ENCODE measurements around the gene IFITM5.

Gene IFITM5

DNA sequence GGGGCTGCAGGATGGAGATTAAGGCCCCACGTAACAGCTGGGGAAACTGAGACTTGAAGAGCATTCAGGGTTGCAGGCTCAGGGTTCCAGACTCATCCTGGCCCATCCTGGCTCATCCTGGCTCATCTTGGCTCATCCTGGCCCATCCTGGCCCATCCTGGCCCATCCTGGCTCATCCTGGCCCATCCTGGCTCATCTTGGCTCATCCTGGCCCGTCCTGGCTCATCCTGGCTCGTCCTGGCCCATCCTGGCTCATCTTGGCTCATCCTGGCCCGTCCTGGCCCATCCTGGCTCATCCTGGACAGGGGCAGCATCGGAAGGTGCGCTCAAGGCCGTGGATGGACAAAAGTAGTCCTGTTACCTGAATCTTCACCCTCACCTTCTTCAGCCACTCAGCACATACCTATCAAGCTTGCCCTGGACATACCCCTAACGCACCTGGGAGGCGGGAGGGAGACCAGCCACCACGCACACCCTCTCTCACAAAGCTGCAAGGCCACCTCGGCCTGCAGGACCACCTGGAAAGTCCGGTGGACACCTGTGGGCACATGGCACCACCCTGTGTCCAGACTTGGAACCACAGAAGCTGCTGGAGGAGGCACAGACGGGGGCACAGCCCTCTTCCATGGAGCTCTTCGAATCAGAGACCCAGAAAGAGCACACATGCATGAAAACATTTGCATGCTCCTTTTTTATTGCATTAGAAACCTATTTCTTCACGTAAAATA lies 41.4 kb downstream of the IFITM5 start:
- DNase-seq = no peak

DNA sequence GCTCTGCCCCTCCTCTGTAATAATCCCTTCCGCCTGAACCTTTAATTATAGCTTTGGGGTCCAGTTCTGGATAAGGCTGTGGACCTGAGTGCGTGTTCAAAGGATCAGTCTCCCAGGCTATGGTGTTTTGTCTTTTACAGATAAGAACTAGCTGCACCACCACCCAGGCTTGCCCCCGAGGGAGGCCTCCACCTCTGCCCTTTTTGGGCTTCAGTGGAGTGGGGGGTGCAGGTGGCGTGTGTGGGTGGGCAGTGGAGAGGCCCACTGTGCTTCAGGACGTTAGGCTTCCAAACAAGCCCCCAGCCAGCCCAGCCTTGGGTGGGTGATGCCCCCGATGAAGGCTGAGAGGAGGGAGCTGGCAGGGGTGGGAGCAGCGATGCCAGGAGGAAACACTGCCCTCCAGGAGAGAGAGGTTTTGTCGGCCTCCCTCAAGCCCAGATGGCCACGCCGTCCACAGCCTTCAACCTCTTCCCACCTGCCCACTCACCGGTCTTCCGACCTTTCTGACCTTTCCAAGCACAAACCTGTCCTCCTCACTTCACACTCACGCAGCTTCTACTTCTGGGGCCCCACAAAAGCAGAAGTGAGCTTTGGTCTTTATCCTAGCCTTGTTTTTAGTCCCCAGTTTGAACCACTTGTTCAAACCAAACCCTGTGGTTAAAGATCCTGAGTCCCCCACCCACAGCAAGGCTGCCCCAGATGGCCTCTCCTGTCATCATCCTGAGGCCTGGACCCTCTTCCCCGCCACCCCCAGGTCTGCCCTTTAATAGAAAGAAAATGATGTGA lies 42.2 kb downstream of the IFITM5 start:
- DNase-seq = no peak

DNA sequence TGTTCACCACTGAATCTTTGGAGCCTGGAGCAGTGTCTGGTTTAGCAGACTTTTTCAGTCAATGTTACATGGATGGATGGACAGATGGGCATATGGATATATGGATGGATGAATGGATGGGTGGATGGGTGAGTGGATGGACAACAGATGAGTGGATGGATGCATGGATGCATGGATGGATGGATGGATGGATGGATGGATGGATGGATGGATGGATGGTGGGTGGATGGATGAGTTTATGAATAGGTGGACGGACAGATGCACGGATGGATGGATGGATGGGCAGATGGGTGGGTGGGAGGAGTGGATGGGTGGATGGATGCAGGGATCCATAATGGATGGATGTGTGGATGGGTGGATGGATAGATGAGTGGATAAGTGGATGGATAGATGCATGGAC lies 43.5 kb downstream of the IFITM5 start:
- no peak for DNase-seq

DNA sequence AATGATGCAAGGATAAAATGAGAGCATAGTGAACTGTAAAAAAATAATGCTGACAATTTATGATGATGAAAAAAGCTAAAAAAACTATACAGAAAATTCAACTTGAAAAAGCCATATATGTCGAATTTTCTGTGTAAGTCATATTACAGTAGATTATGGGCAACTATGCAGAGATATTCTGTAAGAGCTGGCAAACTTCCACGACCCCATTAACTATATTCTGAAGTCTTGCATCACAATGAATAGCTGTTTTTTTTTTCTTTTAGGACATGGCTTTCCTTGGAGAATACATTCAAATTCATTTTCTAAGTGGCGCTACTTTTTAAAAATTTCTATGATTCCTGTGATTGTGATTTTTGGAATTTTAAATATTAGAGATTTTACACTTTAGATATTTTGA lies 44.1 kb downstream of the IFITM5 start:
- no peak for DNase-seq

DNA sequence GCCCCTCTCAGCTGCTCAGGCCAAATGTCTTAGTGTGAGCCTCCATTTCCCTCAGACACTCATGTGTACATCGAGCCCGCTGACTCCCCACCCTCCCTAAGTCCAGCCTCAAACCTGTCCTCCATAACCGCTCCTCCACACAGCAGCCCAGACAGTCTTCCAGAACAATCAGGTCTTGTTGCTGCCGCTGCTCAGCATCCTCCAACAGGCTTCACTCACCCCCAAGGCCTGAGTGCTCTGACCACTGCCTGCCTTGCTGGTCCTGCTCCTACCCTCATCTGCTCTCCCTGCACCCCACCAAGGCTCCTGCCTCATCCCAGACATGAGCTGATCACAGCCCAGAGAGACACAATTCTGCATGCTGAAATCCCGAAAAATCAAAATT lies 45.4 kb downstream of the IFITM5 start:
- DNase-seq = no peak

DNA sequence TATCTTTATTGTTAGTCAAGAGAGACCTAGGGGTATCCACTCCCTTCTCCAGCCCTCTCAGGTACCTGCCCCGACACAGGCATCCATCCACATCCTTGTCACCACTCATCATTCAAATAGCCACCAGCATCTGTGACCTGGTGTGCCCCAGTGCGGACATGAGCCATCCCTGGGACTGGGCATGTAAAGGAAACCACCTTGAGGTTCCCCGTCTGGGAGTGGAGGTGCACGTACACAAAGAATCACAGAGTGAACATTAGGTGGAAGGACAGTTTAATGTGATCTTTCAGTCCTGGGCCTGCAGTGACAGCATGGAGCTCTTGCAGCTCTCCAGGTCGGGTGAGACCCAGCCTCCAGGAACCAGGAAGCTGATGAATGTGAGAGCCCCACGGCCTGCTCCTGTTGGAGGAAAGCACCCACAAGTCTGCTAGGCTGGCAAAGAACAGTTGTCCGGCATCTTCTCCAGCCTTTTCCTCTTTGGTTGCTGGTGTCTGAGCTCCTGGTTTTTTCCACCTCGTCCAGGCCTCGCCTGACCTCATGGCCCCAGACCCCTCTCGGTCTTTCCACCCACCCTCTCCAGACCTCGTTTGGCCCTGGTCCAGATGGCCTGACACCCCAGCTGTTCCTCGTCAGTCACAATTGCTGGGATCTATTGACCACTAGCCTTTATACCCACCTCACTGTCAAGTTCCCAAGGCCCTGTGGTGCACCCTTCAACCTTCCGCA lies 46.0 kb downstream of the IFITM5 start:
- no peak for DNase-seq

DNA sequence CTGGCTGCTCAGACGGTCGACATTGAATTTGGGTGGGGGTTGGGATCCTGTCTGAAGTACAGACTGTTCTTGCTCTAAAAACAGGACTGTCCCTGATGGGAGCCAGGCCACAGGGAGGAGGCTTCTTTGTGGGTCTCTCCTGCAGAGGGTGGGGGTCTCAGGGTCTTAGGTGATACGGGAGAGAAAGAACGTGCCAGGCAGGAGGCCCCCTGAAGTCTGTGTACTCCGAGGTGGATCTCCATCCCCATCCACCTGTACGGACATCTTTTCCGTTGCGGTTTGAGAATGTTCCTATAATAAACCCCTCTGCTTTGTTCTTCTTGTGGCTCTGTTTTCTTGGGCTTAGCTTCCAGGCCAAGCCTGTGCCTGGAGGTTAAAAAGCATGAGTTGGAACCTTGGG lies 46.7 kb downstream of the IFITM5 start:
- no peak for DNase-seq

DNA sequence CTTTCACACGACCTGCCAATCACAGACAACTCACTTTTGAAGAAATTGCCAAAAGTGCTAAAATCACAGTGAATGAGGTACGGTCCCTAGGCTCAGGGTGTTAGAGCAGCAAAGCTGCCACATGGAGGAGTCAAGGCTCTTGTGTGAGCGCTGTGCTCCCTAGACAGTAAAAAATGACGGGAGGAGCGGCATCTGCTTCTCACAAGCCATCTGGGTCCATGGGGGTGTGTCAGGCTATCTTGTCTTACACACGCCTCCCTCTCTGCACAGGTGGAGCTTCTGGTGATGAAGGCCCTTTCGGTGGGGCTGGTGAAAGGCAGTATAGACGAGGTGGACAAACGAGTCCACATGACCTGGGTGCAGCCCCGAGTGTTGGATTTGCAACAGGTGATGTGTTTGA lies 47.8 kb downstream of the IFITM5 start:
- DNase-seq = no peak

DNA sequence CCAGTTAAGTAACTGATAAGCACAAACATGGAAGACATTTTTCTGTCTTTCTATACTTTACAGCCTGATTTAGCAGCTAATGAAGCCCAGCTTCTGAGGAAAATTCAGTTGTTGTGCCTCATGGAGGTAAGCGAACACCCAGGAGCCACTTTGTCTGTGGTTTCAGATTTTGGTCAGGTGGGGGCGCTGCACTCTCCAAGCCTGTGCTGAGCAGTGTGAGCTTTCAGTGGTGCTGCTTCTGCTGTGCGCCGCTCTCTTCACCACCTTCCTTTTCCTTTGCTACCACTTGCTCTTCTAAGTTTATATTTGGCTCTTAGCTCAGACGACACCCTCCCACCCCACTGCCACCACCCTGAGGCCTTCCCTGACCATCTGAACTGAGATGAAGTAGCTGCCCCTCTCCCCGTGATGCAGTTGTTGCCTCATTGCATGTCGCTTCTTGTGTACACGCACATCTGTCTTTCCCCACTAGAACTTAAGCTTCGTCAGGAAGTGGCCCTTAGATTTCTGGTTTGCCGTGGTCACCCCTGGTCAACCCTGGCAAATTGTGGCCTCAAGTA lies 48.5 kb downstream of the IFITM5 start:
- DNase-seq = peak; percentile 80 to 85

DNA sequence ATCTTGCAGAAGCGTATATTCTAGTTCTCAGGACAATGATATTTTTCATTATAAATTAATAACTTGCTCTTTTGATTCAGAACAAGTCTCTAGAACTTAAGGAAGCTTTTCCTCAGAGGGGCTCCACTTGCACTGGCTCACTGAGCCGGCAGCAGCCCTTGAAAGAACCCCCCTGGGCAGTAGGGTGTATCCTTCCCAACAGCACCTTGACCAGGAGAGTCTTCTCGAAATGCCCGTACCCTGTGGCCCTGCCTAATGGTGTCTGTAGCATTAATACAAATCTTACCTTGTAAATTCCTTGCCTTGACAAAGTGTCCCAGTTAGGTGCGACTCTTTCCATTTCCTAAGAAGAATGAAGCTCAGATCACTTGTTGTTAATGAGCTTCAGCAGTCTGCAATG lies 49.1 kb downstream of the IFITM5 start:
- DNase-seq = no peak

DNA sequence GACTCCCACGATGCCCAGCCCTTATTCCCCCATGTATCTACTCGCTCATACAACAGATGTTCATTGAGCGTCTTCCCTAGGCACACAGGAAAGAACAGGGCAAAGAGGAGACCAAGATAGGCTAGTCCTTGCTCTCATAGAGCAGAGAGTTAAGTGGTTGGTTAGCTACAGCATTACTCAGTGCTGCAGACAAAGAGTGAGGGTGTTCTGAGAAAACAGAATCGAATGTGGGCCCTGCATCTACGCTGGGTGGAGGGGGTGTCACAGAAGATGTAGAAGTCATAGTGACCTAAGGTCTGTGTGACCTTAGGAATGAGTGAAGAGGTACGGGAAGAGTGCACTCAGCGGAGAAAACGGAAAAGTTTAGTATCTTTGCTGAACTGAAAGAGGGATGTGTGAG lies 50.3 kb downstream of the IFITM5 start:
- DNase-seq = no peak

Data from CD4-positive, alpha-beta T cell treated with Interleukin-1 beta for 1 hour (primary cell).